Epithelial cell of esophagus (primary cell): ENCODE measurements around the gene IL10RB.
"Not testable (repeated sequence)": the region's sequence is repeated elsewhere in the genome, so short reads cannot be mapped to it uniquely, and the experiment has no call there.

Experiments
- DNase-seq: peaks from one replicate; pipeline ENCODE4 v3.0.0; 2010; ENCODE audit warnings: low read depth
- H3K4me3 ChIP-seq: 2 replicates; pipeline ENCODE4 v1.5.1; 2011; ENCODE audit warnings: mild to moderate bottlenecking, low read length, control low read depth
- TF ChIP-seq, protein P1 (sequence below): IDR thresholded peaks from 2 replicates; pipeline ENCODE4 v1.5.1; 2011; ENCODE audit warnings: low read depth, mild to moderate bottlenecking, low read length, control low read depth, inconsistent platforms; ENCODE audit not compliant: insufficient read depth; ENCODE audit errors: missing control alignments

IL10RB gene

GRCh38 chr21:33266050-33266788, at the start of gene IL10RB:
IL10RB (plus strand) TSS chr21:33266367; CDS start chr21:33266466, 99 bp downstream.
- peak within 1 kb of the TSS; percentile 72 for H3K4me3 ChIP-seq

GRCh38 chr21:33217138-33217520, 49.0 kb upstream of the IL10RB start:
- DNase-seq: no peak
- H3K4me3 ChIP-seq: no peak overlapping the region
- TF ChIP-seq, protein P1, sequence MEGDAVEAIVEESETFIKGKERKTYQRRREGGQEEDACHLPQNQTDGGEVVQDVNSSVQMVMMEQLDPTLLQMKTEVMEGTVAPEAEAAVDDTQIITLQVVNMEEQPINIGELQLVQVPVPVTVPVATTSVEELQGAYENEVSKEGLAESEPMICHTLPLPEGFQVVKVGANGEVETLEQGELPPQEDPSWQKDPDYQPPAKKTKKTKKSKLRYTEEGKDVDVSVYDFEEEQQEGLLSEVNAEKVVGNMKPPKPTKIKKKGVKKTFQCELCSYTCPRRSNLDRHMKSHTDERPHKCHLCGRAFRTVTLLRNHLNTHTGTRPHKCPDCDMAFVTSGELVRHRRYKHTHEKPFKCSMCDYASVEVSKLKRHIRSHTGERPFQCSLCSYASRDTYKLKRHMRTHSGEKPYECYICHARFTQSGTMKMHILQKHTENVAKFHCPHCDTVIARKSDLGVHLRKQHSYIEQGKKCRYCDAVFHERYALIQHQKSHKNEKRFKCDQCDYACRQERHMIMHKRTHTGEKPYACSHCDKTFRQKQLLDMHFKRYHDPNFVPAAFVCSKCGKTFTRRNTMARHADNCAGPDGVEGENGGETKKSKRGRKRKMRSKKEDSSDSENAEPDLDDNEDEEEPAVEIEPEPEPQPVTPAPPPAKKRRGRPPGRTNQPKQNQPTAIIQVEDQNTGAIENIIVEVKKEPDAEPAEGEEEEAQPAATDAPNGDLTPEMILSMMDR: no peak

More at GRCh38 chr21:33266050-33266788, at the start of gene IL10RB:
- peak; percentile 57 for DNase-seq
- TF ChIP-seq, protein P1: no peak

GRCh38 chr21:33219300-33219699, 46.9 kb upstream of the IL10RB start:
- DNase-seq: no peak
- TF ChIP-seq, protein P1: no peak

DNA sequence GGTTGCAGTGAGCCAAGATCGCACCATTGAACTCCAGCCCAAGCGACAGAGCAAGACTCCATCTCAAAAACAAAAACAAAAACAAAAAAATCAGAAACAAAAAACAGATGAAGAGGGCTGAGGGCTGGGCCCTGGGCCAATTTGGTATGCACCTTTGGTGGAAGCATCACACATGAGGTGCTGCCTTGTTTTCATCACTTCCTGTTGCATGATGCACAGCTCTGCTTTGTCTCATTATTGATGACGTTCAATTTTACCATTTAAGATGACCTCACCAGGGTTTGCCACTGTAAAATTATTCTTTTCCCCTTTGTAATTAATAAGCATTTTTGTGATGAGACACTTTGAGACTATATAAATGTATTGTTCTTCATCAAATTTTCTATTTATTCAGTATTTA, 46.2 kb upstream of the IL10RB start:
- TF ChIP-seq, protein P1: no peak
- no peak overlapping the region for H3K4me3 ChIP-seq
- no peak for DNase-seq

More at GRCh38 chr21:33219300-33219699, 46.9 kb upstream of the IL10RB start:
- H3K4me3 ChIP-seq: no peak overlapping the region

GRCh38 chr21:33225376-33225775, 40.8 kb upstream of the IL10RB start:
- not testable (repeated sequence) for H3K4me3 ChIP-seq, DNase-seq

- TF ChIP-seq, protein P1: no peak
Observed at GRCh38 chr21:33228455-33228854, 37.7 kb upstream of the IL10RB start.

GRCh38 chr21:33229099-33229783, 36.9 kb upstream of the IL10RB start:
- DNase-seq: no peak
- TF ChIP-seq, protein P1: no peak
- peak overlapping the region; percentile 37 for H3K4me3 ChIP-seq

More at GRCh38 chr21:33228455-33228854, 37.7 kb upstream of the IL10RB start:
- no peak for DNase-seq
- H3K4me3 ChIP-seq: no peak overlapping the region
